ENCODE data around the gene TBC1D2. TPM values are rescaled to one million over a fixed set of nuclear protein-coding genes. Genes with fewer than 3 reads are reported as not detected.

The TBC1D2 gene
- total and polyA plus RNA-seq, 4 donors: 2.8 to 5.1 (median 3.7) TPM

GRCh38 chr9:98150721-98151120, 104.7 kb downstream of the TBC1D2 start:
- Histone ChIP-seq H3K27ac (ENCODE audit: low read depth in 1 of 2, low read length in 2 of 2) (no peak overlapping the region), H3K4me3 (ENCODE audit: low read depth in 1 of 3, low read length in 3 of 3) (no peak overlapping the region), H3K9me3 (ENCODE audit: control insufficient read depth in 4 of 4, low read length in 3 of 4) (no peaks in the 10 kb centered on the region), H3K36me3 (ENCODE audit: control insufficient read depth in 4 of 4, insufficient read depth in 3 of 4, low read depth in 1 of 4, low read length in 3 of 4) (peaks cover 0 to 3% (median 0%) of the 10 kb centered on the region in 4 donors), H3K27me3 (ENCODE audit: control insufficient read depth in 4 of 4, insufficient read depth in 4 of 4, low read length in 3 of 4) (no peaks in the 10 kb centered on the region), H3K9ac (ENCODE audit: low read depth in 1 of 2, low read length in 2 of 2) (no peak overlapping the region), H3K4me1 (ENCODE audit: control insufficient read depth in 4 of 4, insufficient read depth in 4 of 4, low read length in 3 of 4) (peaks cover 4 to 14% (median 12%) of the 10 kb centered on the region in 4 donors)
- no peak for DNase-seq (ENCODE audit: low spot score)
- WGBS: 84% methylated on average over 3 of the region's 3 CpGs
- TF ChIP-seq HNF4A (conservative IDR thresholded peaks at IDR 0.05): no peak

DNA sequence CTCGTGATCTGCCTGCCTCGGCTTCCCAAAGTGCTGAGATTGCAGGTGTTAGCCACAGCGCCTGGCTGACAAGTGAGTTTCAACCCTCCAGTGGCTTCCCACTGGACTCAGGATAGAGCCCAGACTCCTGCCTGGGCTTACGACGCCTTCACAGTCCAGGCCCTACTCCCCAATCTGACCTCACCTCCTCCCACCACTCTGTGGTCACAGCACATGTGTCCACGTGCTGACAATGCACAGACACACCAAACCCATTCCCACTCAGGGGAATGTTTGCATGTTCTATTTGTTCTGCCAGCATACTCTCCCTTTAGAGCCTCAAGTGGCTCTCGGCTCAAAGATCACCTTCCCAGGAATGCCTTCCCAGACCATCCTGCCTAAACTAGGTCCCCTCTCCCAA, 105.3 kb downstream of the TBC1D2 start:
- Histone ChIP-seq H3K36me3 (ENCODE audit: control insufficient read depth in 4 of 4, insufficient read depth in 3 of 4, low read depth in 1 of 4, low read length in 3 of 4) (peaks cover 0 to 3% (median 0%) of the 10 kb centered on the region in 4 donors), H3K9me3 (ENCODE audit: control insufficient read depth in 4 of 4, low read length in 3 of 4) (no peaks in the 10 kb centered on the region), H3K4me3 (ENCODE audit: low read depth in 1 of 3, low read length in 3 of 3) (no peak overlapping the region), H3K9ac (ENCODE audit: low read depth in 1 of 2, low read length in 2 of 2) (no peak overlapping the region), H3K4me1 (ENCODE audit: control insufficient read depth in 4 of 4, insufficient read depth in 4 of 4, low read length in 3 of 4) (peaks cover 5 to 19% (median 16%) of the 10 kb centered on the region in 4 donors), H3K27ac (ENCODE audit: low read depth in 1 of 2, low read length in 2 of 2) (no peak overlapping the region), H3K27me3 (ENCODE audit: control insufficient read depth in 4 of 4, insufficient read depth in 4 of 4, low read length in 3 of 4) (no peaks in the 10 kb centered on the region)
- whole genome bisulfite sequencing: 85% methylated on average over 7 of the region's 7 CpGs
- DNase-seq (ENCODE audit: low spot score): no peak
- no peak for TF ChIP-seq TAF1 (conservative IDR thresholded peaks at IDR 0.05)
- TF ChIP-seq RAD21 (IDR thresholded peaks at IDR 0.05): no peak
- no peak for TF ChIP-seq HNF4A (conservative IDR thresholded peaks at IDR 0.05)

DNA sequence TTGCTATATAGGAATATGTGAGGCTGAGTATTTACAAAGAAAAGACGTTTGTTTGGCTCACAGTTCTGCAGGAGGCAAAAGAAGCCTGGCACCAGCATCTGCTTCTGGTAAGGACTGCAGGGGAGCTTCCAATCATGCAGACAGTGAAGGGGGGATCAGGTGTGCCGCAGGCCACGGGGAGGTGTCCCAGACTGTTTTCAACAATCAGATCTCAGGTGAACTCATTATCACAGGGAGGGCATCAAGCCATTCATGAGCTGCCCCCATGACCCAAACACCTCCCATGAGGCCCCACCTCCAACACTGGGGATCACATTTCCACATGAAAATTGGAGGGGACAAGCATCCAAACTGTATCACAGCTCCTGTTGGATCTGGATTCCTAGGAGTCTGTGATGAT, 106.0 kb downstream of the TBC1D2 start:
- Histone ChIP-seq H3K9ac (ENCODE audit: low read depth in 1 of 2, low read length in 2 of 2) (no peak overlapping the region), H3K36me3 (ENCODE audit: control insufficient read depth in 4 of 4, insufficient read depth in 3 of 4, low read depth in 1 of 4, low read length in 3 of 4) (peaks cover 0 to 2% (median 0%) of the 10 kb centered on the region in 4 donors), H3K4me3 (ENCODE audit: low read depth in 1 of 3, low read length in 3 of 3) (no peak overlapping the region), H3K9me3 (ENCODE audit: control insufficient read depth in 4 of 4, low read length in 3 of 4) (no peaks in the 10 kb centered on the region), H3K27me3 (ENCODE audit: control insufficient read depth in 4 of 4, insufficient read depth in 4 of 4, low read length in 3 of 4) (no peaks in the 10 kb centered on the region), H3K4me1 (ENCODE audit: control insufficient read depth in 4 of 4, insufficient read depth in 4 of 4, low read length in 3 of 4) (peaks cover 5 to 22% (median 17%) of the 10 kb centered on the region in 4 donors), H3K27ac (ENCODE audit: low read depth in 1 of 2, low read length in 2 of 2) (no peak overlapping the region)
- DNase-seq (ENCODE audit: low spot score): no peak
- WGBS: 80% methylated on average over 3 of the region's 3 CpGs
- TF ChIP-seq HNF4A (conservative IDR thresholded peaks at IDR 0.05) (no peak), CTCF (IDR thresholded peaks at IDR 0.05; ENCODE audit: low read depth, low read length, missing input control) (no peak), RXRA (IDR thresholded peaks at IDR 0.05) (no peak), FOXA1 (IDR thresholded peaks at IDR 0.05) (no peak), NR2F2 (IDR thresholded peaks at IDR 0.05) (no peak), JUND (IDR thresholded peaks at IDR 0.05) (no peak), ATF3 (IDR thresholded peaks at IDR 0.05) (no peak), RAD21 (IDR thresholded peaks at IDR 0.05) (no peak), GABPA (IDR thresholded peaks at IDR 0.05 in 1 of 2, conservative IDR thresholded peaks at IDR 0.05 in 1 of 2) (no peak), YY1 (IDR thresholded peaks at IDR 0.05) (no peak), MAX (IDR thresholded peaks at IDR 0.05) (no peak), SP1 (IDR thresholded peaks at IDR 0.05) (no peak), TAF1 (conservative IDR thresholded peaks at IDR 0.05) (no peak), FOXA2 (IDR thresholded peaks at IDR 0.05) (no peak), EGR1 (IDR thresholded peaks at IDR 0.05; ENCODE audit: low read depth in 2 of 2) (no peak)
- TF ChIP-seq, protein P1, sequence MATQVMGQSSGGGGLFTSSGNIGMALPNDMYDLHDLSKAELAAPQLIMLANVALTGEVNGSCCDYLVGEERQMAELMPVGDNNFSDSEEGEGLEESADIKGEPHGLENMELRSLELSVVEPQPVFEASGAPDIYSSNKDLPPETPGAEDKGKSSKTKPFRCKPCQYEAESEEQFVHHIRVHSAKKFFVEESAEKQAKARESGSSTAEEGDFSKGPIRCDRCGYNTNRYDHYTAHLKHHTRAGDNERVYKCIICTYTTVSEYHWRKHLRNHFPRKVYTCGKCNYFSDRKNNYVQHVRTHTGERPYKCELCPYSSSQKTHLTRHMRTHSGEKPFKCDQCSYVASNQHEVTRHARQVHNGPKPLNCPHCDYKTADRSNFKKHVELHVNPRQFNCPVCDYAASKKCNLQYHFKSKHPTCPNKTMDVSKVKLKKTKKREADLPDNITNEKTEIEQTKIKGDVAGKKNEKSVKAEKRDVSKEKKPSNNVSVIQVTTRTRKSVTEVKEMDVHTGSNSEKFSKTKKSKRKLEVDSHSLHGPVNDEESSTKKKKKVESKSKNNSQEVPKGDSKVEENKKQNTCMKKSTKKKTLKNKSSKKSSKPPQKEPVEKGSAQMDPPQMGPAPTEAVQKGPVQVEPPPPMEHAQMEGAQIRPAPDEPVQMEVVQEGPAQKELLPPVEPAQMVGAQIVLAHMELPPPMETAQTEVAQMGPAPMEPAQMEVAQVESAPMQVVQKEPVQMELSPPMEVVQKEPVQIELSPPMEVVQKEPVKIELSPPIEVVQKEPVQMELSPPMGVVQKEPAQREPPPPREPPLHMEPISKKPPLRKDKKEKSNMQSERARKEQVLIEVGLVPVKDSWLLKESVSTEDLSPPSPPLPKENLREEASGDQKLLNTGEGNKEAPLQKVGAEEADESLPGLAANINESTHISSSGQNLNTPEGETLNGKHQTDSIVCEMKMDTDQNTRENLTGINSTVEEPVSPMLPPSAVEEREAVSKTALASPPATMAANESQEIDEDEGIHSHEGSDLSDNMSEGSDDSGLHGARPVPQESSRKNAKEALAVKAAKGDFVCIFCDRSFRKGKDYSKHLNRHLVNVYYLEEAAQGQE (IDR thresholded peaks at IDR 0.05): no peak
- TF ChIP-seq, protein P2, sequence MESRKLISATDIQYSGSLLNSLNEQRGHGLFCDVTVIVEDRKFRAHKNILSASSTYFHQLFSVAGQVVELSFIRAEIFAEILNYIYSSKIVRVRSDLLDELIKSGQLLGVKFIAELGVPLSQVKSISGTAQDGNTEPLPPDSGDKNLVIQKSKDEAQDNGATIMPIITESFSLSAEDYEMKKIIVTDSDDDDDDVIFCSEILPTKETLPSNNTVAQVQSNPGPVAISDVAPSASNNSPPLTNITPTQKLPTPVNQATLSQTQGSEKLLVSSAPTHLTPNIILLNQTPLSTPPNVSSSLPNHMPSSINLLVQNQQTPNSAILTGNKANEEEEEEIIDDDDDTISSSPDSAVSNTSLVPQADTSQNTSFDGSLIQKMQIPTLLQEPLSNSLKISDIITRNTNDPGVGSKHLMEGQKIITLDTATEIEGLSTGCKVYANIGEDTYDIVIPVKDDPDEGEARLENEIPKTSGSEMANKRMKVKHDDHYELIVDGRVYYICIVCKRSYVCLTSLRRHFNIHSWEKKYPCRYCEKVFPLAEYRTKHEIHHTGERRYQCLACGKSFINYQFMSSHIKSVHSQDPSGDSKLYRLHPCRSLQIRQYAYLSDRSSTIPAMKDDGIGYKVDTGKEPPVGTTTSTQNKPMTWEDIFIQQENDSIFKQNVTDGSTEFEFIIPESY (IDR thresholded peaks at IDR 0.05): no peak

Data from liver (tissue), 9 donors.